ENCODE measurements around the gene RPIA.
"Not testable (repeated sequence)": the region's sequence is repeated elsewhere in the genome, so short reads cannot be mapped to it uniquely, and the experiment has no call there.

RPIA gene

GRCh38 chr2:88773233-88774028 lies 82.0 kb downstream of the RPIA start:
- not testable (repeated sequence) for DNase-seq (ENCODE audit: low read depth, low spot score)

- not testable (repeated sequence) for DNase-seq (ENCODE audit: low read depth, low spot score)
These were observed 97.7 kb downstream of the RPIA start for GRCh38 chr2:88789213-88789612.

GRCh38 chr2:88795932-88796331 lies 104.5 kb downstream of the RPIA start:
- DNase-seq (ENCODE audit: low read depth, low spot score) = not testable (repeated sequence)

GRCh38 chr2:88796523-88796922 lies 105.0 kb downstream of the RPIA start:
- not testable (repeated sequence) for DNase-seq (ENCODE audit: low read depth, low spot score)

DNA sequence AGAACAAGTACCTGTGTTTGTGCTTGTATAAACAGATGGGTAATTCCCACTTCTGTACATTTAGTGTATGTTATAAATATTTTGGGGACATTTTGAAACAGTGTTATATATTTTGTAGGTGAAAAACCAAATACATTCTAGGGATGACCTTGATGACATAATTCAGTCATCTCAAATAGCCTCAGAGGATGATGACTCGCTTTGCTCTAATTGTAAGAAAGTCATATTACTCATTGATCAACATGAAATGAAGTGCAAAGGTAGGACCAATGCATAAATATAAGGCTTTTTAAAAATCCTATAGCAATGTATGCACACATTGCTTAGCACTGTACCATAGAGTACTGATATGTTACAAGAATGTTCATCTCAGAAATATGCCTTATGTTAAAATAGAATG lies 105.7 kb downstream of the RPIA start:
- not testable (repeated sequence) for DNase-seq (ENCODE audit: low read depth, low spot score)
